CD4-positive, alpha-beta T cell (primary cell): Measurements from ENCODE around the gene CNFN. TPM values are rescaled to one million over a fixed set of nuclear protein-coding genes. Genes with fewer than 3 reads are reported as not detected.
A peak's percentile ranks its signal among the peaks of the same experiment; 100 is the strongest.

ENCODE experiments used
- ATAC-seq: fragments of 200-7000 bp; cut with Tn5 transposase; one replicate; pipeline ENCODE4 v1.10.0; 2022; ENCODE audit warnings: mild to moderate bottlenecking; ENCODE audit not compliant: poor library complexity
- CTCF ChIA-PET: fragments of 350-600 bp; sonication (Branson Sonifier 250); formaldehyde crosslinking; loops from one replicate; lab custom pipeline; 2021; ENCODE audit warnings: antibody characterized with exemption, inconsistent platforms; lab: Charles Lee
- POLR2A ChIA-PET: fragments of 350-600 bp; sonication (Branson Sonifier 250); formaldehyde crosslinking; loops from one replicate; lab custom pipeline; 2021; ENCODE audit warnings: antibody characterized with exemption, inconsistent platforms; lab: Charles Lee
- DNase-seq, 14 experiments: peaks; one replicate each; pipeline ENCODE4 v3.0.0-alpha.2; 2013 to 2020; ENCODE audit warnings: mixed read lengths in 2 of 14
- H3K27ac ChIP-seq, 2 donors: one replicate each; pipeline versions ENCODE4 v1.5.1 to v1.7.0; 2013; ENCODE audit warnings: low read length in 2 of 2, low read depth in 1 of 2, mild to moderate bottlenecking in 1 of 2
- H3K27me3 ChIP-seq, 2 experiments: 1 replicate in 1 of 2; 2 replicates in 1 of 2; pipeline versions ENCODE4 v1.6.1 to v1.7.0; 2013; ENCODE audit warnings: low read length in 2 of 2, control low read depth in 1 of 2, mild to moderate bottlenecking in 1 of 2, moderate library complexity in 1 of 2; ENCODE audit not compliant: insufficient read depth in 2 of 2, control insufficient read depth in 1 of 2
- H3K36me3 ChIP-seq: one replicate; pipeline ENCODE4 v1.6.1; 2013; ENCODE audit warnings: low read length, control low read depth; ENCODE audit not compliant: insufficient read depth
- H3K4me1 ChIP-seq: one replicate; pipeline ENCODE4 v1.6.1; 2013; ENCODE audit warnings: low read length, control low read depth; ENCODE audit not compliant: insufficient read depth
- H3K4me3 ChIP-seq: one replicate; pipeline ENCODE4 v1.5.1; 2013; ENCODE audit warnings: mild to moderate bottlenecking, low read length, moderate library complexity
- H3K9me3 ChIP-seq, 2 experiments: 1 replicate in 1 of 2; 2 replicates in 1 of 2; pipeline versions ENCODE4 v1.6.1 to v1.7.0; 2013; ENCODE audit warnings: low read length in 2 of 2, mild to moderate bottlenecking in 2 of 2, control low read depth in 1 of 2, moderate library complexity in 1 of 2; ENCODE audit not compliant: control insufficient read depth in 1 of 2, insufficient read depth in 1 of 2
- H3K27ac Mint-ChIP-seq: one replicate; pipeline ENCODE4 v1.8.0; 2020; ENCODE audit warnings: mixed read lengths
- H3K27me3 Mint-ChIP-seq: one replicate; pipeline ENCODE4 v1.8.0; 2021; ENCODE audit warnings: mixed read lengths
- H3K36me3 Mint-ChIP-seq: one replicate; pipeline ENCODE4 v1.8.0; 2021; ENCODE audit warnings: low read depth, mixed read lengths
- H3K4me1 Mint-ChIP-seq: one replicate; pipeline ENCODE4 v1.8.0; 2021; ENCODE audit warnings: low read depth, mixed read lengths
- H3K4me3 Mint-ChIP-seq: one replicate; pipeline ENCODE4 v1.8.0; 2020; ENCODE audit warnings: mild to moderate bottlenecking, mixed read lengths
- H3K9me3 Mint-ChIP-seq: one replicate; pipeline ENCODE4 v1.8.0; 2020; ENCODE audit warnings: mixed read lengths
- intact Hi-C, 2 experiments: fragments of 100-400 bp; cut with DNase I in 1 of 2; cut with micrococcal nuclease in 1 of 2; formaldehyde crosslinking; loops; one replicate each; pipeline versions ENCODE4 v1.15.1 to v1.9.0; 2023 to 2025; cut with DNase I, micrococcal nuclease
- total RNA-seq, 174 experiments: library from RNA in 2 of 174; stranded (reverse) in 2 of 174; gene quantifications; one replicate each; pipeline ENCODE4 v1.2.3 and lab custom pipeline; 2021 to 2026
- TF ChIP-seq, protein P1 (sequence below): fragments of 200-600 bp; IDR thresholded peaks from one replicate; pipeline ENCODE4 v1.8.0; 2022; ENCODE audit warnings: antibody characterized with exemption, mild to moderate bottlenecking

CNFN gene
- total RNA-seq, 2 experiments from 2014 or later: not detected

- no peaks in the 10 kb centered on the region for H3K9me3 ChIP-seq
- ChIA-PET POLR2A (interaction anchor here (1.4 kb wide), 1 partner anchor 10 kb away, joined by 7 read pairs; no protein-coding TSS in a partner anchor), CTCF (interaction anchor here (1.2 to 3.4 kb wide), 2 partner anchors 10 to 13 kb away, joined by 4 to 27 read pairs; no protein-coding TSS in a partner anchor)
- Mint-ChIP-seq H3K9me3 (no peaks in the 10 kb centered on the region), H3K36me3 (no peaks in the 10 kb centered on the region), H3K27ac (no peak overlapping the region), H3K4me1 (peaks cover 6% of the 10 kb centered on the region), H3K27me3 (no peaks in the 10 kb centered on the region), H3K4me3 (no peak overlapping the region)
- intact Hi-C loops: loop anchor here (1.0 kb wide), 4 partner anchors 13 to 325 kb away; no protein-coding TSS in a partner anchor
- H3K4me3 ChIP-seq: no peak overlapping the region
- H3K27ac ChIP-seq: no peak overlapping the region
- TF ChIP-seq, protein P1, sequence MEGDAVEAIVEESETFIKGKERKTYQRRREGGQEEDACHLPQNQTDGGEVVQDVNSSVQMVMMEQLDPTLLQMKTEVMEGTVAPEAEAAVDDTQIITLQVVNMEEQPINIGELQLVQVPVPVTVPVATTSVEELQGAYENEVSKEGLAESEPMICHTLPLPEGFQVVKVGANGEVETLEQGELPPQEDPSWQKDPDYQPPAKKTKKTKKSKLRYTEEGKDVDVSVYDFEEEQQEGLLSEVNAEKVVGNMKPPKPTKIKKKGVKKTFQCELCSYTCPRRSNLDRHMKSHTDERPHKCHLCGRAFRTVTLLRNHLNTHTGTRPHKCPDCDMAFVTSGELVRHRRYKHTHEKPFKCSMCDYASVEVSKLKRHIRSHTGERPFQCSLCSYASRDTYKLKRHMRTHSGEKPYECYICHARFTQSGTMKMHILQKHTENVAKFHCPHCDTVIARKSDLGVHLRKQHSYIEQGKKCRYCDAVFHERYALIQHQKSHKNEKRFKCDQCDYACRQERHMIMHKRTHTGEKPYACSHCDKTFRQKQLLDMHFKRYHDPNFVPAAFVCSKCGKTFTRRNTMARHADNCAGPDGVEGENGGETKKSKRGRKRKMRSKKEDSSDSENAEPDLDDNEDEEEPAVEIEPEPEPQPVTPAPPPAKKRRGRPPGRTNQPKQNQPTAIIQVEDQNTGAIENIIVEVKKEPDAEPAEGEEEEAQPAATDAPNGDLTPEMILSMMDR: peak; percentile 78
- DNase-seq: peak; percentile 52 to 79 (median 62)
- H3K27me3 ChIP-seq: no peaks in the 10 kb centered on the region
- ATAC-seq: peak; percentile 65
- H3K4me1 ChIP-seq: peaks cover 8% of the 10 kb centered on the region
- no peaks in the 10 kb centered on the region for H3K36me3 ChIP-seq
Measured at GRCh38 chr19:42433503-42434260, 43.6 kb upstream of the CNFN start.

GRCh38 chr19:42431486-42431885, 41.4 kb upstream of the CNFN start:
- CTCF ChIA-PET: interaction anchor here (1.2 kb wide), 1 partner anchor 11 kb away, joined by 8 read pairs; no protein-coding TSS in a partner anchor
- Histone ChIP-seq H3K27ac (no peak overlapping the region), H3K4me1 (peaks cover 4% of the 10 kb centered on the region), H3K4me3 (no peak overlapping the region), H3K27me3 (no peaks in the 10 kb centered on the region), H3K9me3 (no peaks in the 10 kb centered on the region), H3K36me3 (no peaks in the 10 kb centered on the region)
- Mint-ChIP-seq H3K4me3 (no peak overlapping the region), H3K27ac (no peak overlapping the region), H3K9me3 (no peaks in the 10 kb centered on the region), H3K27me3 (no peaks in the 10 kb centered on the region), H3K36me3 (no peaks in the 10 kb centered on the region), H3K4me1 (no peaks in the 10 kb centered on the region)
- POLR2A ChIA-PET: no interaction called here
- intact Hi-C loops: no loop called here
- DNase-seq: no peak
- no peak for ATAC-seq
- TF ChIP-seq, protein P1: no peak

DNA sequence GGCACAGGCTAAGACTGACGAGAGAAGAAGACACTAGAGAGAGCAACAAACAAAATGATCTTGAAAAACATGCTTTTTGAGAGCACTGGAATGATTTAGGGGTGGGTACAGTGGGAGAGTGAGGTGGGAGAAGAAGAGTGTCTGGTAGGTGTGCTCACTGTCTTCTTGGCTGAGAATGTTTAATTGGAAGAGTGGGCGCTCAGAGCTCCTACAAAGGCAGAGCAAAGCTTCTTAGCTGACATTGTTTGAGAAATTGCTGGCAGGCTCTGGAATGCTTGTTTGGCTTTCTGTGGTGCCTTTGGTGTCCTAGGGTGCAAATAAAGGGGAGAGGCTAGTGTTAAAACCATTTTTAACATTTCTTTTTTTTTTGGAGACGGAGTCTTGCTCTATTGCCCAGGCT, 38.6 kb upstream of the CNFN start:
- no peaks in the 10 kb centered on the region for H3K9me3 ChIP-seq
- Mint-ChIP-seq H3K27me3 (no peaks in the 10 kb centered on the region), H3K9me3 (no peaks in the 10 kb centered on the region), H3K36me3 (peaks cover under 1% of the 10 kb centered on the region), H3K4me1 (peaks cover 9% of the 10 kb centered on the region), H3K27ac (no peak overlapping the region), H3K4me3 (no peak overlapping the region)
- POLR2A ChIA-PET: no interaction called here
- no peaks in the 10 kb centered on the region for H3K27me3 ChIP-seq
- peaks cover 12% of the 10 kb centered on the region for H3K4me1 ChIP-seq
- intact Hi-C loops: loop anchor here in 1 of 2 experiments (10.0 kb wide), 1 partner anchor 144 kb away; no protein-coding TSS in a partner anchor
- H3K36me3 ChIP-seq: no peaks in the 10 kb centered on the region
- DNase-seq (no peak), ATAC-seq (no peak)
- CTCF ChIA-PET: interaction anchor here (0.6 to 1.7 kb wide), 3 partner anchors 9 to 12 kb away, joined by 3 to 7 read pairs (median 4); no protein-coding TSS in a partner anchor
- TF ChIP-seq, protein P1: no peak
- H3K4me3 ChIP-seq: no peak overlapping the region
- no peak overlapping the region for H3K27ac ChIP-seq
